GM23248 (cell line): ENCODE data around the gene LRFN4. TPM values are rescaled to one million over a fixed set of nuclear protein-coding genes. Genes with fewer than 3 reads are reported as not detected.

Source experiments
- DNase-seq: peaks from one replicate; pipeline ENCODE4 v3.0.0-alpha.2; 2015
- H2AFZ ChIP-seq: fragments of 200-600 bp; sonication (generic); 2 replicates; pipeline ENCODE4 v1.6.1; 2016; ENCODE audit warnings: antibody characterized with exemption
- H3F3A ChIP-seq: fragments of 200-600 bp; sonication (generic); 2 replicates; pipeline ENCODE4 v1.6.1; 2016; ENCODE audit warnings: mild to moderate bottlenecking, antibody characterized with exemption, mixed run types; ENCODE audit not compliant: insufficient read depth
- H3K27ac ChIP-seq: fragments of 200-600 bp; sonication (generic); 2 replicates; pipeline ENCODE4 v1.5.1; 2016; ENCODE audit warnings: mild to moderate bottlenecking
- H3K27me3 ChIP-seq: fragments of 200-600 bp; sonication (generic); replicated peaks from 2 replicates; pipeline ENCODE4 v1.6.1; 2016; ENCODE audit warnings: mild to moderate bottlenecking; ENCODE audit not compliant: insufficient read depth
- H3K36me3 ChIP-seq: fragments of 200-600 bp; sonication (generic); 2 replicates; pipeline ENCODE4 v1.6.1; 2016; ENCODE audit warnings: low read depth, mild to moderate bottlenecking
- H3K4me1 ChIP-seq: fragments of 200-600 bp; sonication (generic); 2 replicates; pipeline ENCODE4 v1.6.1; 2016; ENCODE audit warnings: mild to moderate bottlenecking; ENCODE audit not compliant: insufficient read depth
- H3K4me2 ChIP-seq: fragments of 200-600 bp; sonication (generic); one replicate; pipeline ENCODE4 v1.6.1; 2016; ENCODE audit warnings: mild to moderate bottlenecking; ENCODE audit not compliant: unreplicated experiment
- H3K4me3 ChIP-seq: fragments of 200-600 bp; sonication (generic); 2 replicates; pipeline ENCODE4 v1.5.1; 2016; ENCODE audit warnings: mild to moderate bottlenecking
- H3K79me2 ChIP-seq: fragments of 200-600 bp; sonication (generic); 2 replicates; pipeline ENCODE4 v1.6.1; 2016; ENCODE audit warnings: mild to moderate bottlenecking; ENCODE audit not compliant: insufficient read depth
- H3K9ac ChIP-seq: fragments of 200-600 bp; sonication (generic); 2 replicates; pipeline ENCODE4 v1.6.1; 2016; ENCODE audit warnings: mild to moderate bottlenecking
- H3K9me2 ChIP-seq: fragments of 200-600 bp; sonication (generic); 2 replicates; pipeline ENCODE4 v1.6.1; 2016; ENCODE audit warnings: mixed run types, mild to moderate bottlenecking, moderate library complexity; ENCODE audit not compliant: insufficient read depth
- H3K9me3 ChIP-seq: fragments of 200-600 bp; sonication (generic); one replicate; pipeline ENCODE4 v1.6.1; 2017; ENCODE audit warnings: low read depth
- H4K20me1 ChIP-seq: fragments of 200-600 bp; sonication (generic); 2 replicates; pipeline ENCODE4 v1.6.0; 2016; ENCODE audit not compliant: insufficient read depth
- EZH2 ChIP-seq: fragments of 200-600 bp; sonication (generic); IDR thresholded peaks from 2 replicates; pipeline ENCODE4 v1.6.1; 2018; ENCODE audit warnings: antibody characterized with exemption, mild to moderate bottlenecking; ENCODE audit not compliant: insufficient read depth, poor library complexity, severe bottlenecking
- EZH2phosphoT487 ChIP-seq: fragments of 200-600 bp; sonication (generic); IDR thresholded peaks from 2 replicates; pipeline ENCODE4 v1.6.1; 2018; ENCODE audit warnings: antibody characterized with exemption, moderate library complexity, mild to moderate bottlenecking, low read depth; ENCODE audit not compliant: insufficient read depth
- WGBS, 2 experiments: methylation state at CpG; one replicate each; pipeline ENCODE4 v1.1.6; 2015 to 2017; ENCODE audit warnings: low lambda C conversion rate in 2 of 2, low coverage in 1 of 2; ENCODE audit errors: missing lambda C conversion rate in 2 of 2; 5-methylcytosine and 5-hydroxymethylcytosine counted together
- in situ Hi-C: fragments of 300-500 bp; cut with MboI; formaldehyde crosslinking; loops from 2 replicates; pipeline ENCODE4 v1.15.0; 2020
- polyA plus RNA-seq: library from polyadenylated mRNA; unstranded; fragments of >200 nt; fragmentation: Nextera tagmentation; extraction: Ambion mirVana; gene quantifications from 2 replicates; pipeline ENCODE4 v1.2.1, GENCODE V29; 2016
- total RNA-seq: library from RNA; depleted of rRNA; stranded (reverse); fragments of >200 nt; shearing (Covaris generic); gene quantifications from 2 replicates; pipeline ENCODE4 v1.2.3, GENCODE V29; 2014

Gene LRFN4
- total and polyA plus RNA-seq, 2 experiments from 2014 or later: 5.4 to 42.2 TPM

DNA sequence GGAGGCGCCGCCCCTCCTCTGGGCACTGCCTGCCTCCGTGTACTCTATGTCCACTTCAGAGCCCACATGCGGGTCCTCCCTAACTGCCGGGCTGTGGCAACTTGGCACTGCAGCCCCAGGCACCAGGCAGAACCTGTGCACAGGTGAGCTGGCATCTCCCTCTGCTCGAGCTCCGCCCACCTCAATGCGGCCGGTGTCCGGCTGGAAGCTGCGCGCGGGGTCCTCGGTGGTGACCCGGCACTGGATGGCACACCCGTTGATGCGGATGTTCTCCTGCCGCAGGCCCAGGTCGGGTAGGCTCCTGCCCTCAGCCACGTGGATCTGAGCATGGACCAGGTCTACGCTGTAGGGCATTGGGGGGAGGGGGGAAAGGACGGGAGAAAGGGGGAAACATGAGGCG, 9.1 kb downstream of the LRFN4 start:
- no peak for DNase-seq
- Histone ChIP-seq H3K9me2 (no peaks in the 10 kb centered on the region), H3K4me2 (no peak overlapping the region), H4K20me1 (no peaks in the 10 kb centered on the region), H3K9me3 (no peaks in the 10 kb centered on the region), H2AFZ (no peak overlapping the region), H3F3A (no peaks in the 10 kb centered on the region), H3K36me3 (no peaks in the 10 kb centered on the region), H3K27me3 (no peaks in the 10 kb centered on the region), H3K27ac (no peak overlapping the region), H3K4me3 (no peak overlapping the region), H3K79me2 (no peaks in the 10 kb centered on the region), H3K9ac (no peak overlapping the region), H3K4me1 (no peaks in the 10 kb centered on the region)
- no peak for TF ChIP-seq EZH2
- no peak for TF ChIP-seq EZH2phosphoT487
- in situ Hi-C loops: no loop called here
- WGBS, 2 experiments: 90 to 91% methylated on average over 18 to 23 of the region's 23 CpGs

DNA sequence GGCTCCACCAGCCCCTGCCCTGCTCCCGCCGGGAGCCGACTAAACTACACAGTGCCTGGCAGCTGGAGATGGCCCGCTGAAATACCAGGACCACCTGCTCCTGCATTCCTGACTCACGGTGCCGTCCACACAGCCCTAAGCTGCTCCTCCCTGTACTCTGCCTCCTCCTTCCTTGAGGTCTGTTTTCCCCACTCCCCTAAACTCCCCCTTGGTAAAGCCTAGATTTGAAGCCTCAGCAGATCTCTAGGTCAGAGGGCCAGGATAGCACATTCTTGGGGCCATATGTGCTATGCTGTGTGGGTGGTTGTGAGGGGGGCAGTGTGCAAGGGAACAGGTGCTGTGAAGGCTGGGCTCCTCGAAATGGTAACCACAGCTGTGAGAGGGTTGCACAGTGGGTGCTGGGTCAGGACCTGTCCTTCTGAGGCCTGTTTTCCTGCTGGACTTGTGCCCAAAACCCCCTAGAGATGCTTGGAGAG, 9.7 kb downstream of the LRFN4 start:
- H3K9me3 ChIP-seq: no peaks in the 10 kb centered on the region
- H2AFZ ChIP-seq: no peak overlapping the region
- no peak overlapping the region for H3K9ac ChIP-seq
- no peaks in the 10 kb centered on the region for H3K4me1 ChIP-seq
- no peaks in the 10 kb centered on the region for H3K79me2 ChIP-seq
- no peaks in the 10 kb centered on the region for H3K9me2 ChIP-seq
- no peak overlapping the region for H3K4me3 ChIP-seq
- no peaks in the 10 kb centered on the region for H3F3A ChIP-seq
- WGBS, 2 experiments: 90 to 93% methylated on average over 7 of the region's 7 CpGs
- H3K4me2 ChIP-seq: no peak overlapping the region
- no peaks in the 10 kb centered on the region for H3K36me3 ChIP-seq
- no peaks in the 10 kb centered on the region for H3K27me3 ChIP-seq
- H3K27ac ChIP-seq: no peak overlapping the region
- no peak for DNase-seq
- no peaks in the 10 kb centered on the region for H4K20me1 ChIP-seq
- in situ Hi-C loops: no loop called here
- TF ChIP-seq EZH2phosphoT487 (no peak), EZH2 (no peak)

DNA sequence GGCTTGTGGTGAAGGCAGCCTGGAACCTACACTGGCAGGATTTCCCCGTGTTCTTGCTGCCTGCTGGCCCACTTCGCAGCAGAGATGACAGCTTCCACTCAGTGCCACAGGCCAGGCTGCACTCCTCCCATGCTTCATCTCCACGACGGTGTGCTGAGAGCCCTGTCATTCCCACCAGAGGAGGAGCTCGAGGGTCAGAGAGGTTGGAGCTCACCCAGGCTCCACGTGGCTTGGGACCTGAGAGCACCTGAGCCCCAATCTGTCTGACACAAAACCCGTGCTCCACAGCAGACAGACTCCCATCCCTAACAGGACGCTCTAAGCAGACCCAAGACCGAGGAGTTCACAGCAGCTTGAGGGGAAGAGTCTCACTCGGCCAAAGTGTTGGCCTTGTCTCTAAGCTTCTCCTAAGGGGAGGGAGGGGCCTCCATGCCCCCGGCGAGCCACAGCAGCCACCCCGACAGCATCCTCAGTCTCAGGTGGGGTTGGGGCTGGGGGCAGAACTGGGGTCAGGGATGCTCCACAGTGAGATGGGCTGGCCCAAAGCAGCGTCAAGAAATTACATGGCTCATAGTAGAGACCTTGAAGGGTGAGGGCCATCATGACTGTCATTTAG, 10.7 kb downstream of the LRFN4 start:
- H3F3A ChIP-seq: no peaks in the 10 kb centered on the region
- H3K4me1 ChIP-seq: no peaks in the 10 kb centered on the region
- H2AFZ ChIP-seq: no peak overlapping the region
- no peaks in the 10 kb centered on the region for H3K27me3 ChIP-seq
- no peaks in the 10 kb centered on the region for H3K9me2 ChIP-seq
- 68 to 72% methylated on average over 12 to 14 of the region's 14 CpGs for WGBS, 2 experiments
- no peak overlapping the region for H3K4me2 ChIP-seq
- no peaks in the 10 kb centered on the region for H3K9me3 ChIP-seq
- H3K36me3 ChIP-seq: no peaks in the 10 kb centered on the region
- H4K20me1 ChIP-seq: no peaks in the 10 kb centered on the region
- no peak overlapping the region for H3K9ac ChIP-seq
- in situ Hi-C loops: no loop called here
- DNase-seq: no peak
- TF ChIP-seq EZH2phosphoT487 (no peak), EZH2 (no peak)
- H3K27ac ChIP-seq: no peak overlapping the region
- no peak overlapping the region for H3K4me3 ChIP-seq
- H3K79me2 ChIP-seq: no peaks in the 10 kb centered on the region

DNA sequence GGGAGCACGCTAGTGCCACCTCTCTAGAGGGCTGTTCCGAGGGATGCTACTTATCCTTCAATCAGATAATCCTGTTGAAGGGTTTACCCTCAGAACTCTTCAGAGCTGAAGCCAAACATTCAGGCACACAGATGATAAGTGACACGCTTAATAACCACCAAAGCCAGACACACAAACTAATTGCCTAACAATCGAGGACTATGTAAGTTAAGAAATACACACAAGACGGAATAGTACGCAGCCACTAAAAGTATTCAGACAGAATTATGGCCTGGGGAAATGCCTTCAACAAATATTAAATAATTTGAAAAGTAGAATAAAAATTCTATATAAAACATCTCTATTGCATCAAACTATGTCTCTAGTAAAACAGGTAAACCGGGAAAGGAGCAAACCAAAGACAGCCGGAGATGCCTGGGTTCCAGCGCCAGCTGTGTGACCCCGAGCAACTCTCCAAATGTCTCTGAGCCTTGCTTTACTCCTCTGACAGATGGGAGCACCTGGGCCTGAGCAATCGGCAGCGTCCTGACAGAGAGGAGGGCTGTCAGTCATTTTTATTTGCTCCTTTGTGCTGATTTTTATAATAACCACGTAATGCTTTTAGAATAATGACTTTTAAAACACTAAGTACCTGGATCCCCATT, 11.3 kb downstream of the LRFN4 start:
- no peak for DNase-seq
- H3K4me2 ChIP-seq: no peak overlapping the region
- H4K20me1 ChIP-seq: no peaks in the 10 kb centered on the region
- TF ChIP-seq EZH2phosphoT487 (no peak), EZH2 (no peak)
- no peak overlapping the region for H2AFZ ChIP-seq
- H3K4me3 ChIP-seq: no peak overlapping the region
- H3K27me3 ChIP-seq: no peaks in the 10 kb centered on the region
- H3K9me3 ChIP-seq: no peaks in the 10 kb centered on the region
- no peak overlapping the region for H3K27ac ChIP-seq
- no peaks in the 10 kb centered on the region for H3K4me1 ChIP-seq
- H3K9ac ChIP-seq: no peak overlapping the region
- no peaks in the 10 kb centered on the region for H3K79me2 ChIP-seq
- H3K9me2 ChIP-seq: no peaks in the 10 kb centered on the region
- in situ Hi-C loops: no loop called here
- no peaks in the 10 kb centered on the region for H3K36me3 ChIP-seq
- H3F3A ChIP-seq: no peaks in the 10 kb centered on the region
- 90 to 94% methylated on average over 13 of the region's 13 CpGs for WGBS, 2 experiments
